GM12891 (cell line): ENCODE measurements around the gene CHPF.

Source experiments
- PAX5 ChIP-seq: IDR thresholded peaks from 2 replicates; pipeline ENCODE4 v1.6.1; 2011; ENCODE audit warnings: low read length, moderate library complexity, mild to moderate bottlenecking; ENCODE audit not compliant: insufficient read depth, severe bottlenecking
- POLR2A ChIP-seq: IDR thresholded peaks from 2 replicates; pipeline ENCODE4 v1.6.1; 2011; ENCODE audit warnings: low read depth, low read length, control low read depth
- SPI1 ChIP-seq: IDR thresholded peaks from 2 replicates; pipeline ENCODE4 v1.6.1; 2011; ENCODE audit warnings: low read depth, low read length, control low read depth
- TAF1 ChIP-seq: IDR thresholded peaks from 2 replicates; pipeline ENCODE4 v1.6.1; 2011; ENCODE audit warnings: low read depth, low read length, control low read depth

- TF ChIP-seq POLR2A (no peak), PAX5 (no peak), TAF1 (no peak), SPI1 (no peak)
These were observed 37.3 kb downstream of the CHPF start for GRCh38 chr2:219506153-219506801.
